H1 (cell line): Measurements from ENCODE around the gene STAMBPL1. TPM values are rescaled to one million over a fixed set of nuclear protein-coding genes. Genes with fewer than 3 reads are reported as not detected.

Experiments
- BACH1 ChIP-seq: IDR thresholded peaks from 2 replicates; pipeline ENCODE4 v1.6.1; 2012; ENCODE audit warnings: low read length, improper control_type of control experiment
- SIX5 ChIP-seq: IDR thresholded peaks from 2 replicates; pipeline ENCODE4 v1.6.1; 2011; ENCODE audit warnings: mild to moderate bottlenecking, low read depth, low read length
- TBP ChIP-seq: IDR thresholded peaks from 2 replicates; pipeline ENCODE4 v1.6.1; 2011; ENCODE audit warnings: low read depth, low read length, improper control_type of control experiment
- polyA plus RNA-seq, 7 experiments: library from polyadenylated mRNA; depleted of rRNA in 3 of 7; stranded (reverse) in 5 of 7; unstranded in 2 of 7; fragments of >200 nt in 5 of 7; fragments of 200-250 nt in 2 of 7; gene quantifications; 1 replicate in 5 of 7; 2 replicates in 1 of 7; 4 replicates in 1 of 7; pipeline versions ENCODE4 v1.2.1 to v1.2.3, GENCODE V29; 2011 to 2013; ENCODE audit warnings: missing spikeins in 2 of 7, mixed read lengths in 2 of 7
- total RNA-seq: library from RNA; stranded (reverse); fragmentation: NEBNext Ultra II Directional; extraction: Animal tissue kit (Norgen Biotek cat#: 25700); gene quantifications from 2 replicates; pipeline ENCODE4 v1.2.1, GENCODE V29; 2021
- TF ChIP-seq, protein P1 (sequence below): IDR thresholded peaks from 2 replicates; pipeline ENCODE4 v1.6.1; 2011; ENCODE audit warnings: low read length, improper control_type of control experiment

The STAMBPL1 gene
- total and polyA plus RNA-seq, 2 of the 8 experiments (the other 6 are each of a cell fraction or from before 2014, with no cell fraction given): 5.5 TPM

- TF ChIP-seq TBP: no peak
- no peak for TF ChIP-seq BACH1
- TF ChIP-seq SIX5: no peak
- TF ChIP-seq, protein P1, sequence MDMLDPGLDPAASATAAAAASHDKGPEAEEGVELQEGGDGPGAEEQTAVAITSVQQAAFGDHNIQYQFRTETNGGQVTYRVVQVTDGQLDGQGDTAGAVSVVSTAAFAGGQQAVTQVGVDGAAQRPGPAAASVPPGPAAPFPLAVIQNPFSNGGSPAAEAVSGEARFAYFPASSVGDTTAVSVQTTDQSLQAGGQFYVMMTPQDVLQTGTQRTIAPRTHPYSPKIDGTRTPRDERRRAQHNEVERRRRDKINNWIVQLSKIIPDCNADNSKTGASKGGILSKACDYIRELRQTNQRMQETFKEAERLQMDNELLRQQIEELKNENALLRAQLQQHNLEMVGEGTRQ: no peak
Measured at GRCh38 chr10:88888810-88889445, 8.9 kb downstream of the STAMBPL1 start (continued).
